ENCODE results near the gene PPP1R15A.

GRCh38 chr19:48842789-48843162 lies 29.4 kb upstream of the PPP1R15A start:
- TF ChIP-seq CREB1 (CRISPR knock-in tag; IDR thresholded peaks at IDR 0.05) (no peak), NFE2L1 (CRISPR knock-in tag; IDR thresholded peaks at IDR 0.05) (no peak)
- TF ChIP-seq, protein P1, sequence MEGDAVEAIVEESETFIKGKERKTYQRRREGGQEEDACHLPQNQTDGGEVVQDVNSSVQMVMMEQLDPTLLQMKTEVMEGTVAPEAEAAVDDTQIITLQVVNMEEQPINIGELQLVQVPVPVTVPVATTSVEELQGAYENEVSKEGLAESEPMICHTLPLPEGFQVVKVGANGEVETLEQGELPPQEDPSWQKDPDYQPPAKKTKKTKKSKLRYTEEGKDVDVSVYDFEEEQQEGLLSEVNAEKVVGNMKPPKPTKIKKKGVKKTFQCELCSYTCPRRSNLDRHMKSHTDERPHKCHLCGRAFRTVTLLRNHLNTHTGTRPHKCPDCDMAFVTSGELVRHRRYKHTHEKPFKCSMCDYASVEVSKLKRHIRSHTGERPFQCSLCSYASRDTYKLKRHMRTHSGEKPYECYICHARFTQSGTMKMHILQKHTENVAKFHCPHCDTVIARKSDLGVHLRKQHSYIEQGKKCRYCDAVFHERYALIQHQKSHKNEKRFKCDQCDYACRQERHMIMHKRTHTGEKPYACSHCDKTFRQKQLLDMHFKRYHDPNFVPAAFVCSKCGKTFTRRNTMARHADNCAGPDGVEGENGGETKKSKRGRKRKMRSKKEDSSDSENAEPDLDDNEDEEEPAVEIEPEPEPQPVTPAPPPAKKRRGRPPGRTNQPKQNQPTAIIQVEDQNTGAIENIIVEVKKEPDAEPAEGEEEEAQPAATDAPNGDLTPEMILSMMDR (IDR thresholded peaks at IDR 0.05) = peak; percentile 70
- TF ChIP-seq, protein P2, sequence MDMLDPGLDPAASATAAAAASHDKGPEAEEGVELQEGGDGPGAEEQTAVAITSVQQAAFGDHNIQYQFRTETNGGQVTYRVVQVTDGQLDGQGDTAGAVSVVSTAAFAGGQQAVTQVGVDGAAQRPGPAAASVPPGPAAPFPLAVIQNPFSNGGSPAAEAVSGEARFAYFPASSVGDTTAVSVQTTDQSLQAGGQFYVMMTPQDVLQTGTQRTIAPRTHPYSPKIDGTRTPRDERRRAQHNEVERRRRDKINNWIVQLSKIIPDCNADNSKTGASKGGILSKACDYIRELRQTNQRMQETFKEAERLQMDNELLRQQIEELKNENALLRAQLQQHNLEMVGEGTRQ (CRISPR knock-in tag; IDR thresholded peaks at IDR 0.05) = no peak
- TF ChIP-seq, protein P3, sequence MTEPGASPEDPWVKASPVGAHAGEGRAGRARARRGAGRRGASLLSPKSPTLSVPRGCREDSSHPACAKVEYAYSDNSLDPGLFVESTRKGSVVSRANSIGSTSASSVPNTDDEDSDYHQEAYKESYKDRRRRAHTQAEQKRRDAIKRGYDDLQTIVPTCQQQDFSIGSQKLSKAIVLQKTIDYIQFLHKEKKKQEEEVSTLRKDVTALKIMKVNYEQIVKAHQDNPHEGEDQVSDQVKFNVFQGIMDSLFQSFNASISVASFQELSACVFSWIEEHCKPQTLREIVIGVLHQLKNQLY (CRISPR knock-in tag; IDR thresholded peaks at IDR 0.05) = no peak
- TF ChIP-seq, protein P4, sequence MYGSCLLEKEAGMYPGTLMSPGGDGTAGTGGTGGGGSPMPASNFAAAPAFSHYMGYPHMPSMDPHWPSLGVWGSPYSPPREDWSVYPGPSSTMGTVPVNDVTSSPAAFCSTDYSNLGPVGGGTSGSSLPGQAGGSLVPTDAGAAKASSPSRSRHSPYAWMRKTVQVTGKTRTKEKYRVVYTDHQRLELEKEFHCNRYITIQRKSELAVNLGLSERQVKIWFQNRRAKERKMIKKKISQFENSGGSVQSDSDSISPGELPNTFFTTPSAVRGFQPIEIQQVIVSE (CRISPR knock-in tag; IDR thresholded peaks at IDR 0.05; ENCODE audit: borderline replicate concordance) = no peak
